ENCODE data around the gene BCL2L1.

Gene BCL2L1

GRCh38 chr20:31679357-31680285 lies 43.0 kb downstream of the BCL2L1 start:
- DNase-seq (ENCODE audit: low spot score): no peak
- TF ChIP-seq, protein P1, sequence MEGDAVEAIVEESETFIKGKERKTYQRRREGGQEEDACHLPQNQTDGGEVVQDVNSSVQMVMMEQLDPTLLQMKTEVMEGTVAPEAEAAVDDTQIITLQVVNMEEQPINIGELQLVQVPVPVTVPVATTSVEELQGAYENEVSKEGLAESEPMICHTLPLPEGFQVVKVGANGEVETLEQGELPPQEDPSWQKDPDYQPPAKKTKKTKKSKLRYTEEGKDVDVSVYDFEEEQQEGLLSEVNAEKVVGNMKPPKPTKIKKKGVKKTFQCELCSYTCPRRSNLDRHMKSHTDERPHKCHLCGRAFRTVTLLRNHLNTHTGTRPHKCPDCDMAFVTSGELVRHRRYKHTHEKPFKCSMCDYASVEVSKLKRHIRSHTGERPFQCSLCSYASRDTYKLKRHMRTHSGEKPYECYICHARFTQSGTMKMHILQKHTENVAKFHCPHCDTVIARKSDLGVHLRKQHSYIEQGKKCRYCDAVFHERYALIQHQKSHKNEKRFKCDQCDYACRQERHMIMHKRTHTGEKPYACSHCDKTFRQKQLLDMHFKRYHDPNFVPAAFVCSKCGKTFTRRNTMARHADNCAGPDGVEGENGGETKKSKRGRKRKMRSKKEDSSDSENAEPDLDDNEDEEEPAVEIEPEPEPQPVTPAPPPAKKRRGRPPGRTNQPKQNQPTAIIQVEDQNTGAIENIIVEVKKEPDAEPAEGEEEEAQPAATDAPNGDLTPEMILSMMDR (IDR thresholded peaks at IDR 0.05; ENCODE audit: extremely low read depth, missing control alignments): no peak

GRCh38 chr20:31678389-31679356 lies 44.0 kb downstream of the BCL2L1 start:
- no peak for DNase-seq (ENCODE audit: low spot score)
- TF ChIP-seq, protein P1 (IDR thresholded peaks at IDR 0.05; ENCODE audit: extremely low read depth, missing control alignments): no peak

GRCh38 chr20:31677553-31678260 lies 45.0 kb downstream of the BCL2L1 start:
- TF ChIP-seq, protein P1 (IDR thresholded peaks at IDR 0.05; ENCODE audit: extremely low read depth, missing control alignments): no peak
- DNase-seq (ENCODE audit: low spot score): no peak

DNA sequence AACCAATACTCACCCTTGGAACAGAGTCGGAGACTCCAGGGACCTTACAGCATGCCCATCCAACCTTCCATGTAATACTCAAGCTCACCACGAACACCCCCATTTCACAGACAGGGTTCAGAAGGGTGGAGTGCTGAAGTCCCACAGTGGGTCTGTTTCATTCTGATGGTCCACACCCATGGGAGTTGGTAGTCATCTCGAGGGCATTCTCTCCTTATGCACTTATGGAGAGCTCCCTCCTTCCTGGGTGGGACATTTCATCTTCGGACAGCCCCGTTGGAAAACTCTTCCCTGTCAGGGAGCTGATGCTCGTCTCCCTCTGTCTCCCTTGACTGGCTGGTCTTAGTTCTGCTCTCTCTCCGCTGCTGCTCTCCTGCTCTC lies 46.1 kb downstream of the BCL2L1 start:
- TF ChIP-seq, protein P1 (IDR thresholded peaks at IDR 0.05; ENCODE audit: extremely low read depth, missing control alignments): no peak
- DNase-seq (ENCODE audit: low spot score): no peak

DNA sequence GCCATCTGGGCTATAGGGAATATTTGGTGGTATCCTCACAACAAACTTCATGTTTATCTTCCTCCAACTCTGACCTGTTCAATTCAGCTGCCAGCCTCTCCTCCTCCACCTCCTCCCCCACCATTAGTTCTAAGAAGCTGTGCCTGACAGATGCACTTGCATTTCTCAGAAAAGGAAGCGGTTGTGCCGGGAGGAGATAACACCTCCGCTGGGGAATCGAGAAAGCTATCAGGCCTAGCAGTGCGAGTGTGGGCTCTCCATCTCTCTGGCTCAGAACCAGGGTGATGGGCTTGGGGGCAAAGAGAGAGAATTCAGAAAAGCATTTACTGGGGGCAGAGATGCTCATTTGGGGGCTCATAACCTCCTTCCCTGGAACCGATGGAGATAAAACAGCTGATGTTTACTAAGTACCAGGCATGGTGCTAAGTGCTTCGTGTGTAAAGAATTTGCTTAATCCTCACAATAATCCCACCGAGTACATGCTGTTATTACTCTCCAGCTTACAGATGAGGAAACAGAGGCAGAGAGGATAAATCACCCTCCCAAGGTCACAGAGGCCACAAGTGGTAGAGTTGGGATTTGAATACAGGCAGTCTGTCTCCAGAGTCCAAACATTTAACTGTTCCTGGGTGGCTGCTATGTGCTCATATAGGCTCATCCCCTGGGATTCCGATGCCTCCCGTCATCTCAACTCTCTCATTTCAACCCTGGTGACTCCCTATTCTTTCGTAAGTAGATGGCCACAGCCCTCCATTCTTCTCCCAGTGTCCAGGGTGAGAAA lies 46.6 kb downstream of the BCL2L1 start:
- TF ChIP-seq, protein P1 (IDR thresholded peaks at IDR 0.05; ENCODE audit: extremely low read depth, missing control alignments): no peak
- peak; percentile 47 for DNase-seq (ENCODE audit: low spot score)
